Measurements from ENCODE around the gene ARHGAP24.

The ARHGAP24 gene

GRCh38 chr4:85598936-85599335, 124.0 kb downstream of the ARHGAP24 start:
- H3K36me3 ChIP-seq (ENCODE audit: low read length): no peaks in the 10 kb centered on the region
- H3K4me3 ChIP-seq (ENCODE audit: insufficient read depth, low read length, poor library complexity, severe bottlenecking): no peak overlapping the region
- H3K9me3 ChIP-seq (ENCODE audit: insufficient read depth, low read length): no peaks in the 10 kb centered on the region
- peaks cover 6% of the 10 kb centered on the region; the same call in 1 of the 2 replicates for H3K79me2 ChIP-seq (ENCODE audit: insufficient read depth, low read length)
- no peaks in the 10 kb centered on the region for H3K9me2 ChIP-seq (replicated peaks; ENCODE audit: insufficient read depth, low read length)
- no peaks in the 10 kb centered on the region for H4K20me1 ChIP-seq (ENCODE audit: low read depth, low read length)
- H2AFZ ChIP-seq (ENCODE audit: low read depth, low read length, severe bottlenecking): no peak overlapping the region
- TF ChIP-seq CTCF (IDR thresholded peaks at IDR 0.05; ENCODE audit: insufficient read depth, low read length, poor library complexity, severe bottlenecking): no peak
- TF ChIP-seq EZH2phosphoT487 (conservative IDR thresholded peaks at IDR 0.05; ENCODE audit: low read length): no peak
- no peak overlapping the region for H3K27ac ChIP-seq (ENCODE audit: low read depth, low read length)
- H3F3A ChIP-seq (ENCODE audit: insufficient read depth): peaks cover 4% of the 10 kb centered on the region; the same call in 1 of the 2 replicates
- H3K27me3 ChIP-seq (ENCODE audit: low read length): no peaks in the 10 kb centered on the region
- H3K9ac ChIP-seq (ENCODE audit: low read length): no peak overlapping the region
- H3K4me2 ChIP-seq (ENCODE audit: low read depth, low read length, poor library complexity, severe bottlenecking): no peak overlapping the region

- Histone ChIP-seq H2AFZ (ENCODE audit: low read depth, low read length, severe bottlenecking) (no peak overlapping the region), H4K20me1 (ENCODE audit: low read depth, low read length) (no peaks in the 10 kb centered on the region), H3K9me2 (replicated peaks; ENCODE audit: insufficient read depth, low read length) (no peaks in the 10 kb centered on the region), H3K9ac (ENCODE audit: low read length) (no peak overlapping the region), H3F3A (ENCODE audit: insufficient read depth) (peaks cover 7% of the 10 kb centered on the region; the same call in 1 of the 2 replicates), H3K9me3 (ENCODE audit: insufficient read depth, low read length) (no peaks in the 10 kb centered on the region), H3K27me3 (ENCODE audit: low read length) (no peaks in the 10 kb centered on the region), H3K79me2 (ENCODE audit: insufficient read depth, low read length) (peaks cover 14% of the 10 kb centered on the region; the same call in 1 of the 2 replicates), H3K4me3 (ENCODE audit: insufficient read depth, low read length, poor library complexity, severe bottlenecking) (no peak overlapping the region), H3K27ac (ENCODE audit: low read depth, low read length) (peak overlapping the region; percentile 50), H3K36me3 (ENCODE audit: low read length) (no peaks in the 10 kb centered on the region), H3K4me2 (ENCODE audit: low read depth, low read length, poor library complexity, severe bottlenecking) (no peak overlapping the region)
- TF ChIP-seq CTCF (IDR thresholded peaks at IDR 0.05; ENCODE audit: insufficient read depth, low read length, poor library complexity, severe bottlenecking) (no peak), EZH2phosphoT487 (conservative IDR thresholded peaks at IDR 0.05; ENCODE audit: low read length) (no peak)
Measured at GRCh38 chr4:85600501-85600900, 125.6 kb downstream of the ARHGAP24 start.

- H3K79me2 ChIP-seq (ENCODE audit: insufficient read depth, low read length): peaks cover 19% of the 10 kb centered on the region; the same call in 1 of the 2 replicates
Measured at GRCh38 chr4:85603437-85604336, 128.7 kb downstream of the ARHGAP24 start.

More at GRCh38 chr4:85603437-85604336, 128.7 kb downstream of the ARHGAP24 start:
- peak overlapping the region; percentile 59 for H3K4me2 ChIP-seq (ENCODE audit: low read depth, low read length, poor library complexity, severe bottlenecking)
- peak overlapping the region; percentile 30 for H3K9ac ChIP-seq (ENCODE audit: low read length)
- no peak overlapping the region for H3K4me3 ChIP-seq (ENCODE audit: insufficient read depth, low read length, poor library complexity, severe bottlenecking)
- TF ChIP-seq CTCF (IDR thresholded peaks at IDR 0.05; ENCODE audit: insufficient read depth, low read length, poor library complexity, severe bottlenecking) (no peak), EZH2phosphoT487 (conservative IDR thresholded peaks at IDR 0.05; ENCODE audit: low read length) (no peak)
- no peaks in the 10 kb centered on the region for H3K36me3 ChIP-seq (ENCODE audit: low read length)
- H3K9me3 ChIP-seq (ENCODE audit: insufficient read depth, low read length): no peaks in the 10 kb centered on the region
- H3K27me3 ChIP-seq (ENCODE audit: low read length): no peaks in the 10 kb centered on the region
- no peak overlapping the region for H2AFZ ChIP-seq (ENCODE audit: low read depth, low read length, severe bottlenecking)
- peaks cover 27% of the 10 kb centered on the region for H3F3A ChIP-seq (ENCODE audit: insufficient read depth)
- peak overlapping the region; percentile 100 for H3K27ac ChIP-seq (ENCODE audit: low read depth, low read length)
- no peaks in the 10 kb centered on the region for H3K9me2 ChIP-seq (replicated peaks; ENCODE audit: insufficient read depth, low read length)
- no peaks in the 10 kb centered on the region for H4K20me1 ChIP-seq (ENCODE audit: low read depth, low read length)
